T47D (cell line): Measurements from ENCODE around the gene CACHD1.

Experiments
- DNase-seq, 2 experiments: peaks; one replicate each; pipeline versions ENCODE4 v3.0.0 to v3.0.0-alpha.2; 2011 to 2012; ENCODE audit warnings: low read depth in 1 of 2, low spot score in 1 of 2
- JUND ChIP-seq: IDR thresholded peaks from 2 replicates; pipeline ENCODE4 v1.6.1; 2012; ENCODE audit warnings: low read depth
- in situ Hi-C: cut with HindIII; loops from 2 replicates; pipeline ENCODE4 v1.10.0; 2016; ENCODE audit warnings: low sequenced_read_pairs, low pct_unique_long_range_greater_than_20kb

CACHD1 gene

GRCh38 chr1:64563958-64564565 is 94.1 kb downstream of the CACHD1 start:
- DNase-seq: peak in 1 of 2 experiments; percentile 13
- in situ Hi-C loops: no loop called here
- TF ChIP-seq JUND: no peak

GRCh38 chr1:64564891-64565290 is 95.0 kb downstream of the CACHD1 start:
- in situ Hi-C loops: no loop called here
- no peak for TF ChIP-seq JUND
- peak in 1 of 2 experiments; percentile 55 for DNase-seq

- in situ Hi-C loops: no loop called here
- no peak for TF ChIP-seq JUND
Measured at GRCh38 chr1:64567426-64568170, 97.7 kb downstream of the CACHD1 start.

GRCh38 chr1:64568171-64568450 is 98.2 kb downstream of the CACHD1 start:
- no peak for TF ChIP-seq JUND
- in situ Hi-C loops: no loop called here
- DNase-seq: no peak

More at GRCh38 chr1:64567426-64568170, 97.7 kb downstream of the CACHD1 start:
- no peak for DNase-seq

- no peak for TF ChIP-seq JUND
- in situ Hi-C loops: no loop called here
- DNase-seq: peak in 1 of 2 experiments; percentile 34
Measured at GRCh38 chr1:64569411-64569810, 99.5 kb downstream of the CACHD1 start.

- in situ Hi-C loops: no loop called here
- no peak for TF ChIP-seq JUND
- DNase-seq: no peak
Measured at GRCh38 chr1:64570267-64570855, 100.4 kb downstream of the CACHD1 start.

- no peak for DNase-seq
- in situ Hi-C loops: no loop called here
- TF ChIP-seq JUND: no peak
Measured at GRCh38 chr1:64572222-64572900, 102.4 kb downstream of the CACHD1 start.

GRCh38 chr1:64574301-64574700 is 104.4 kb downstream of the CACHD1 start:
- in situ Hi-C loops: no loop called here
- no peak for TF ChIP-seq JUND
- no peak for DNase-seq

GRCh38 chr1:64575881-64576676 is 106.2 kb downstream of the CACHD1 start:
- no peak for TF ChIP-seq JUND
- in situ Hi-C loops: no loop called here
- DNase-seq: no peak

GRCh38 chr1:64578270-64578973 is 108.5 kb downstream of the CACHD1 start:
- in situ Hi-C loops: no loop called here
- no peak for DNase-seq
- TF ChIP-seq JUND: no peak

GRCh38 chr1:64579767-64580166 is 109.8 kb downstream of the CACHD1 start:
- DNase-seq: no peak
- in situ Hi-C loops: no loop called here
- TF ChIP-seq JUND: no peak

GRCh38 chr1:64581135-64581842 is 111.4 kb downstream of the CACHD1 start:
- in situ Hi-C loops: no loop called here
- TF ChIP-seq JUND: no peak
- DNase-seq: no peak
